ENCODE results near the gene XRCC5. TPM values are rescaled to one million over a fixed set of nuclear protein-coding genes. Genes with fewer than 3 reads are reported as not detected.

The XRCC5 gene
- total and polyA plus RNA-seq, 2 of the 8 experiments (the other 6 are each of a cell fraction or from before 2014, with no cell fraction given): 308 to 644 TPM

DNA sequence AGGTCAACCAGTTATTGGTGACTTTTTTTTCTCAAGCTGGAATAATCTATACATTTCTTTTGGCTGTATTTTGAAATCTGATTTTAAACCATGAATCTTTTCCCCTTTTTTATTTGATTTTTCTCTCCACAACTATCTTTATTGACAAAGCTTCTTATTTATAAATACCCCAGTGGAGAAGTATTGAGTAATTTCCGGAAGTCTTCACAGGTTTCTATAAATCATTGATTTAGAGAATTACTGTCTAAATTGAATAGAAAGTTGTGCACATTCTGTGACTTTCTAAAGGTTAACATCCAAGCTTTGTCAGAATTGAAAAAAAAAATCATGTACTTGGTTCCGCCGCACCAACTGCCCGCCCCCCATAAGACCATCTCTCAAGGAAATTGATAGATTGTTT, 39.8 kb downstream of the XRCC5 start:
- Histone ChIP-seq H4K8ac (ENCODE audit: extremely low read depth, insufficient read depth, low read length) (no peak overlapping the region), H3K18ac (ENCODE audit: extremely low read depth, low read length) (no peak overlapping the region), H3K27me3 (replicated peaks in 1 of 4; ENCODE audit: control insufficient read depth in 3 of 4, extremely low read depth in 1 of 4, insufficient read depth in 3 of 4, low read length in 3 of 4) (no peaks in the 10 kb centered on the region), H4K5ac (ENCODE audit: insufficient read length, low read depth, low read length) (no peak overlapping the region), H3K4me1 (replicated peaks in 1 of 4; ENCODE audit: control insufficient read depth in 3 of 4, insufficient read depth in 4 of 4, low read length in 3 of 4) (no peaks in the 10 kb centered on the region), H3K4ac (replicated peaks; ENCODE audit: insufficient read length, low read depth, low read length) (no peak overlapping the region), H2AFZ (ENCODE audit: low read length) (no peak overlapping the region), H3K23ac (ENCODE audit: insufficient read length) (no peak overlapping the region), H3K56ac (replicated peaks; ENCODE audit: insufficient read length, low read depth, low read length) (no peak overlapping the region), H3K36me3 (ENCODE audit: control insufficient read depth in 2 of 4, insufficient read depth in 4 of 4, low read length in 3 of 4) (peaks cover 25 to 94% (median 74%) of the 10 kb centered on the region in 4 experiments), H3K9ac (replicated peaks in 1 of 4; ENCODE audit: extremely low read depth in 1 of 4, low read depth in 3 of 4, low read length in 3 of 4) (no peak overlapping the region), H2BK5ac (ENCODE audit: low read depth, low read length) (no peak overlapping the region), H3K4me3 (ENCODE audit: extremely low read depth in 1 of 4, insufficient read depth in 2 of 4, low read depth in 3 of 4, low read length in 4 of 4) (no peak overlapping the region), H4K20me1 (replicated peaks in 1 of 2; ENCODE audit: control insufficient read depth in 1 of 2, insufficient read depth in 2 of 2, low read length in 2 of 2) (peaks cover 7 to 24% of the 10 kb centered on the region in 2 experiments), H3K14ac (ENCODE audit: insufficient read length) (no peak overlapping the region), H3K79me2 (ENCODE audit: control insufficient read depth in 1 of 2, insufficient read depth in 2 of 2, low read length in 2 of 2) (peaks cover 0 to 32% of the 10 kb centered on the region in 2 experiments; a peak in 2 of 4 replicates), H4K91ac (replicated peaks; ENCODE audit: insufficient read length, low read length) (no peak overlapping the region), H2BK20ac (ENCODE audit: low read length) (no peak overlapping the region), H3K79me1 (ENCODE audit: low read depth, low read length) (no peaks in the 10 kb centered on the region), H3K9me3 (ENCODE audit: insufficient read depth in 2 of 2, low read depth in 1 of 2, low read length in 1 of 2) (no peaks in the 10 kb centered on the region), H2BK120ac (replicated peaks; ENCODE audit: low read depth, low read length) (no peak overlapping the region), H2BK15ac (ENCODE audit: low read length) (no peak overlapping the region), H3K27ac (ENCODE audit: low read depth, low read length) (no peak overlapping the region), H2BK12ac (ENCODE audit: low read depth, low read length) (no peak overlapping the region), H3K4me2 (ENCODE audit: insufficient read depth in 1 of 2, low read depth in 2 of 2, low read length in 2 of 2) (no peak overlapping the region), H2AK5ac (ENCODE audit: low read depth, low read length) (no peak overlapping the region), H3K23me2 (ENCODE audit: low read depth, low read length) (no peaks in the 10 kb centered on the region; the same call in 1 of the 2 replicates)
- ChIA-PET CTCF (ENCODE audit: partially characterized antibody) (interaction anchor here (1.1 to 1.7 kb wide), 2 partner anchors 9 to 15 kb away, joined by 5 to 6 read pairs; no protein-coding TSS in a partner anchor), POLR2A (ENCODE audit: partially characterized antibody) (interaction anchor here (1.2 to 4.4 kb wide), 7 partner anchors 8 to 274 kb away, joined by 3 to 25 read pairs (median 5); no protein-coding TSS in a partner anchor)
- FAIRE-seq: no peak
- WGBS, 2 experiments (ENCODE audit: extremely low coverage in 1 of 2, insufficient coverage in 1 of 2, insufficient read length in 1 of 2, insufficient replicate concordance in 2 of 2, low coverage in 1 of 2, low lambda C conversion rate in 2 of 2, missing lambda C conversion rate in 1 of 2): 97% methylated on average over 4 of the region's 4 CpGs; no CpG with 5 or more reads in 1 of the 2 experiments
- DNase-seq (ENCODE audit: low read depth in 1 of 2, low spot score in 2 of 2): no peak
- TF ChIP-seq RNF2 (IDR thresholded peaks at IDR 0.05; ENCODE audit: borderline replicate concordance, low read depth, low read length, missing control alignments, poor library complexity, severe bottlenecking): no peak
- TF ChIP-seq SAP30 (IDR thresholded peaks at IDR 0.05; ENCODE audit: insufficient read depth, insufficient replicate concordance, low read length): no peak
- no peak for TF ChIP-seq RFX5 (IDR thresholded peaks at IDR 0.05; ENCODE audit: borderline replicate concordance, low read depth, low read length)
- TF ChIP-seq HDAC2 (IDR thresholded peaks at IDR 0.05; ENCODE audit: borderline replicate concordance in 1 of 2, low read depth in 2 of 2, low read length in 2 of 2): no peak
- TF ChIP-seq CBX8 (IDR thresholded peaks at IDR 0.05; ENCODE audit: borderline replicate concordance, low read depth, low read length): no peak
- TF ChIP-seq TEAD4 (IDR thresholded peaks at IDR 0.05; ENCODE audit: low read depth, low read length): no peak
- TF ChIP-seq EGR1 (IDR thresholded peaks at IDR 0.05; ENCODE audit: borderline replicate concordance, low read depth, low read length): no peak
- TF ChIP-seq, protein P1, sequence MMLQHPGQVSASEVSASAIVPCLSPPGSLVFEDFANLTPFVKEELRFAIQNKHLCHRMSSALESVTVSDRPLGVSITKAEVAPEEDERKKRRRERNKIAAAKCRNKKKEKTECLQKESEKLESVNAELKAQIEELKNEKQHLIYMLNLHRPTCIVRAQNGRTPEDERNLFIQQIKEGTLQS (IDR thresholded peaks at IDR 0.05; ENCODE audit: insufficient read depth, low read depth, low read length): no peak
- no peak for TF ChIP-seq TCF12 (IDR thresholded peaks at IDR 0.05; ENCODE audit: low read depth, low read length)
- TF ChIP-seq KDM5A (IDR thresholded peaks at IDR 0.05; ENCODE audit: low read length): no peak
- TF ChIP-seq SP1 (IDR thresholded peaks at IDR 0.05; ENCODE audit: low read depth, low read length): no peak
- TF ChIP-seq RAD21 (IDR thresholded peaks at IDR 0.05 in 1 of 2, conservative IDR thresholded peaks at IDR 0.05 in 1 of 2; ENCODE audit: low read depth in 2 of 2, low read length in 2 of 2): no peak

Data from H1 (cell line).